ENCODE data around the gene PDX1.

GRCh38 chr13:27915301-27916207 lies 4.2 kb upstream of the PDX1 start:
- TF ChIP-seq CTCF (IDR thresholded peaks at IDR 0.05) = no peak
- TF ChIP-seq POLR2A (IDR thresholded peaks at IDR 0.05) = no peak
